H9 (cell line): ENCODE measurements around the gene WNT6. TPM values are rescaled to one million over a fixed set of nuclear protein-coding genes. Genes with fewer than 3 reads are reported as not detected.

Experiments used
- DNase-seq: peaks from one replicate; pipeline ENCODE4 v3.0.0-alpha.2; 2017
- H2AFZ ChIP-seq: one replicate; pipeline ENCODE4 v1.6.1; 2013; ENCODE audit warnings: mild to moderate bottlenecking, low read length, control low read depth, moderate library complexity
- H2AK5ac ChIP-seq: 2 replicates; pipeline ENCODE4 v1.6.1; 2013; ENCODE audit warnings: low read length, control low read depth, mixed read lengths; ENCODE audit not compliant: insufficient read length
- H2BK120ac ChIP-seq: one replicate; pipeline ENCODE4 v1.6.1; 2013; ENCODE audit warnings: low read depth, mild to moderate bottlenecking, low read length, control low read depth, inconsistent platforms; ENCODE audit not compliant: poor library complexity, severe bottlenecking
- H2BK12ac ChIP-seq: 2 replicates; pipeline ENCODE4 v1.6.1; 2013; ENCODE audit warnings: low read length, control low read depth, mixed read lengths, low read depth; ENCODE audit not compliant: insufficient read length
- H2BK15ac ChIP-seq: 2 replicates; pipeline ENCODE4 v1.6.1; 2013; ENCODE audit warnings: low read depth, low read length, control low read depth
- H2BK20ac ChIP-seq: one replicate; pipeline ENCODE4 v1.6.1; 2013; ENCODE audit warnings: low read depth, mild to moderate bottlenecking, low read length, control low read depth, inconsistent platforms; ENCODE audit not compliant: poor library complexity, severe bottlenecking
- H2BK5ac ChIP-seq: 2 replicates; pipeline ENCODE4 v1.6.1; 2013; ENCODE audit warnings: low read length, control low read depth, mixed read lengths; ENCODE audit not compliant: insufficient read length
- H3K14ac ChIP-seq: 2 replicates; pipeline ENCODE4 v1.6.1; 2013; ENCODE audit warnings: low read length, control low read depth; ENCODE audit not compliant: insufficient read depth
- H3K18ac ChIP-seq: 2 replicates; pipeline ENCODE4 v1.6.1; 2013; ENCODE audit warnings: low read depth, mild to moderate bottlenecking, mixed read lengths, low read length, control low read depth; ENCODE audit not compliant: insufficient read length
- H3K23ac ChIP-seq: 2 replicates; pipeline ENCODE4 v1.6.1; 2013; ENCODE audit warnings: low read length, control low read depth, mixed read lengths, low read depth; ENCODE audit not compliant: insufficient read length
- H3K23me2 ChIP-seq: 2 replicates; pipeline ENCODE4 v1.6.1; 2013; ENCODE audit warnings: low read depth, mild to moderate bottlenecking, mixed read lengths, low read length, control low read depth; ENCODE audit not compliant: insufficient read length, poor library complexity, severe bottlenecking
- H3K27ac ChIP-seq: 2 replicates; pipeline ENCODE4 v1.5.1; 2013; ENCODE audit warnings: low read length, control low read depth, mixed read lengths, low read depth; ENCODE audit not compliant: insufficient read length
- H3K27me3 ChIP-seq: 2 replicates; pipeline ENCODE4 v1.6.1; 2013; ENCODE audit warnings: low read length, control low read depth, inconsistent platforms; ENCODE audit not compliant: insufficient read depth
- H3K4ac ChIP-seq: 2 replicates; pipeline ENCODE4 v1.6.1; 2013; ENCODE audit warnings: low read depth, mild to moderate bottlenecking, control low read depth, inconsistent platforms, low read length, moderate library complexity
- H3K4me1 ChIP-seq: 2 replicates; pipeline ENCODE4 v1.6.1; 2013; ENCODE audit warnings: low read length, control low read depth, inconsistent platforms; ENCODE audit not compliant: insufficient read depth
- H3K4me2 ChIP-seq: 2 replicates; pipeline ENCODE4 v1.6.1; 2013; ENCODE audit warnings: low read length, control low read depth, mixed read lengths; ENCODE audit not compliant: insufficient read length, insufficient read depth
- H3K56ac ChIP-seq: 2 replicates; pipeline ENCODE4 v1.6.1; 2013; ENCODE audit warnings: low read depth, mild to moderate bottlenecking, mixed read lengths, low read length, control low read depth; ENCODE audit not compliant: insufficient read length
- H3K79me1 ChIP-seq: 2 replicates; pipeline ENCODE4 v1.6.1; 2013; ENCODE audit warnings: low read depth, mild to moderate bottlenecking, moderate library complexity, low read length, control low read depth, inconsistent platforms; ENCODE audit not compliant: insufficient read depth, poor library complexity, severe bottlenecking
- H3K79me2 ChIP-seq: 2 replicates; pipeline ENCODE4 v1.6.1; 2013; ENCODE audit warnings: low read length, control low read depth, inconsistent platforms; ENCODE audit not compliant: insufficient read depth
- H3K9ac ChIP-seq: 2 replicates; pipeline ENCODE4 v1.6.1; 2013; ENCODE audit warnings: low read length, control low read depth, mixed read lengths; ENCODE audit not compliant: insufficient read length; ENCODE audit errors: extremely low read depth
- H3K9me3 ChIP-seq: one replicate; pipeline ENCODE4 v1.6.1; 2013; ENCODE audit warnings: low read depth, low read length, inconsistent platforms; ENCODE audit not compliant: control insufficient read depth
- H3T11ph ChIP-seq: one replicate; pipeline ENCODE4 v1.6.1; 2013; ENCODE audit warnings: mild to moderate bottlenecking, low read length, control low read depth, inconsistent platforms
- H4K20me1 ChIP-seq: one replicate; pipeline ENCODE4 v1.6.1; 2013; ENCODE audit not compliant: control insufficient read depth, insufficient read length, insufficient read depth
- H4K5ac ChIP-seq: 2 replicates; pipeline ENCODE4 v1.6.1; 2013; ENCODE audit warnings: low read depth, mild to moderate bottlenecking, mixed read lengths, low read length, control low read depth; ENCODE audit not compliant: insufficient read length
- H4K8ac ChIP-seq: replicated peaks from 2 replicates; pipeline ENCODE4 v1.6.1; 2013; ENCODE audit warnings: low read length, control low read depth, mixed read lengths, low read depth; ENCODE audit not compliant: insufficient read length
- H4K91ac ChIP-seq: 2 replicates; pipeline ENCODE4 v1.6.1; 2013; ENCODE audit warnings: low read depth, mild to moderate bottlenecking, moderate library complexity, mixed read lengths, low read length, control low read depth; ENCODE audit not compliant: insufficient read length
- H3K27ac Mint-ChIP-seq, 3 experiments: 2 replicates in 2 of 3; 3 replicates in 1 of 3; pipeline ENCODE4 v1.8.0; 2020 to 2021; ENCODE audit warnings: mixed read lengths in 3 of 3, mild to moderate bottlenecking in 1 of 3, moderate library complexity in 1 of 3
- H3K27me3 Mint-ChIP-seq: 2 replicates; pipeline ENCODE4 v1.8.0; 2021; ENCODE audit warnings: low read depth, mild to moderate bottlenecking, moderate library complexity, mixed read lengths
- H3K36me3 Mint-ChIP-seq, 3 experiments: 2 replicates in 2 of 3; 3 replicates in 1 of 3; pipeline ENCODE4 v1.8.0; 2020 to 2021; ENCODE audit warnings: low read depth in 3 of 3, mixed read lengths in 3 of 3; ENCODE audit not compliant: insufficient read depth in 1 of 3
- H3K4me1 Mint-ChIP-seq, 2 experiments: 2 replicates each; pipeline ENCODE4 v1.8.0; 2020; ENCODE audit warnings: mixed read lengths in 2 of 2
- H3K4me3 Mint-ChIP-seq, 2 experiments: 2 replicates in 1 of 2; 3 replicates in 1 of 2; pipeline ENCODE4 v1.8.0; 2020 to 2021; ENCODE audit warnings: mild to moderate bottlenecking in 2 of 2, mixed read lengths in 2 of 2, moderate library complexity in 1 of 2
- H3K9me3 Mint-ChIP-seq, 2 experiments: 2 replicates in 1 of 2; 3 replicates in 1 of 2; pipeline ENCODE4 v1.8.0; 2020; ENCODE audit warnings: mild to moderate bottlenecking in 2 of 2, mixed read lengths in 2 of 2, moderate library complexity in 1 of 2
- WGBS: extraction: QIAGEN DNeasy Blood & Tissue Kit; methylation state at CpG from one replicate; pipeline ENCODE4 v1.1.7; 2013; ENCODE audit warnings: missing lambda C conversion rate, low lambda C conversion rate, mixed read lengths; ENCODE audit not compliant: insufficient read length; ENCODE audit errors: extremely low coverage; 5-methylcytosine and 5-hydroxymethylcytosine counted together
- total RNA-seq: library from RNA; stranded (reverse); gene quantifications from 2 replicates; pipeline ENCODE4 v1.2.1, GENCODE V29; 2021
- TF ChIP-seq, protein P1 (sequence below): fragments of 200-600 bp; sonication (generic); conservative IDR thresholded peaks from 3 replicates; pipeline ENCODE4 v1.8.0; 2021; ENCODE audit warnings: antibody characterized with exemption, mild to moderate bottlenecking

The WNT6 gene
- total RNA-seq, 1 experiment from 2014 or later = not detected

GRCh38 chr2:218854860-218855259, 4.7 kb upstream of the WNT6 start:
- TF ChIP-seq, protein P1, sequence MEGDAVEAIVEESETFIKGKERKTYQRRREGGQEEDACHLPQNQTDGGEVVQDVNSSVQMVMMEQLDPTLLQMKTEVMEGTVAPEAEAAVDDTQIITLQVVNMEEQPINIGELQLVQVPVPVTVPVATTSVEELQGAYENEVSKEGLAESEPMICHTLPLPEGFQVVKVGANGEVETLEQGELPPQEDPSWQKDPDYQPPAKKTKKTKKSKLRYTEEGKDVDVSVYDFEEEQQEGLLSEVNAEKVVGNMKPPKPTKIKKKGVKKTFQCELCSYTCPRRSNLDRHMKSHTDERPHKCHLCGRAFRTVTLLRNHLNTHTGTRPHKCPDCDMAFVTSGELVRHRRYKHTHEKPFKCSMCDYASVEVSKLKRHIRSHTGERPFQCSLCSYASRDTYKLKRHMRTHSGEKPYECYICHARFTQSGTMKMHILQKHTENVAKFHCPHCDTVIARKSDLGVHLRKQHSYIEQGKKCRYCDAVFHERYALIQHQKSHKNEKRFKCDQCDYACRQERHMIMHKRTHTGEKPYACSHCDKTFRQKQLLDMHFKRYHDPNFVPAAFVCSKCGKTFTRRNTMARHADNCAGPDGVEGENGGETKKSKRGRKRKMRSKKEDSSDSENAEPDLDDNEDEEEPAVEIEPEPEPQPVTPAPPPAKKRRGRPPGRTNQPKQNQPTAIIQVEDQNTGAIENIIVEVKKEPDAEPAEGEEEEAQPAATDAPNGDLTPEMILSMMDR = no peak
- Mint-ChIP-seq H3K27ac (no peak overlapping the region), H3K36me3 (no peaks in the 10 kb centered on the region), H3K4me1 (peaks cover 26 to 54% of the 10 kb centered on the region in 2 experiments), H3K4me3 (no peak overlapping the region), H3K27me3 (peaks cover 77% of the 10 kb centered on the region), H3K9me3 (peaks cover 0 to 3% of the 10 kb centered on the region in 2 experiments; a peak in 1 of 5 replicates)
- no peak for DNase-seq
- Histone ChIP-seq H3K4me1 (no peaks in the 10 kb centered on the region; the same call in 1 of the 2 replicates), H3K4ac (no peak overlapping the region), H2BK15ac (no peak overlapping the region), H2BK5ac (no peak overlapping the region), H3K27me3 (peaks cover 61% of the 10 kb centered on the region), H4K8ac (no peak overlapping the region), H3K79me1 (no peaks in the 10 kb centered on the region), H3K14ac (no peak overlapping the region), H3T11ph (no peak overlapping the region), H3K23me2 (peaks cover 3% of the 10 kb centered on the region), H2AFZ (no peak overlapping the region), H2BK120ac (no peak overlapping the region), H3K18ac (no peak overlapping the region), H2BK12ac (no peak overlapping the region), H4K91ac (no peak overlapping the region), H3K9ac (no peak overlapping the region), H2AK5ac (no peak overlapping the region), H4K20me1 (no peaks in the 10 kb centered on the region), H3K23ac (no peak overlapping the region), H3K4me2 (no peak overlapping the region), H3K9me3 (no peaks in the 10 kb centered on the region), H4K5ac (no peak overlapping the region), H2BK20ac (no peak overlapping the region), H3K27ac (no peak overlapping the region), H3K56ac (no peak overlapping the region), H3K79me2 (no peaks in the 10 kb centered on the region)
- WGBS = no CpG with 5 or more reads among the region's 5 CpGs
